GM19455 (cell line): Measurements from ENCODE around the gene KANK2.
A peak's percentile ranks its signal among the peaks of the same experiment; 100 is the strongest.

ENCODE experiments used
- ATAC-seq: cut with Tn5 transposase; IDR thresholded peaks from one replicate; pipeline ENCODE4 v1.9.1; 2021; ENCODE audit not compliant: unreplicated experiment

The KANK2 gene

DNA sequence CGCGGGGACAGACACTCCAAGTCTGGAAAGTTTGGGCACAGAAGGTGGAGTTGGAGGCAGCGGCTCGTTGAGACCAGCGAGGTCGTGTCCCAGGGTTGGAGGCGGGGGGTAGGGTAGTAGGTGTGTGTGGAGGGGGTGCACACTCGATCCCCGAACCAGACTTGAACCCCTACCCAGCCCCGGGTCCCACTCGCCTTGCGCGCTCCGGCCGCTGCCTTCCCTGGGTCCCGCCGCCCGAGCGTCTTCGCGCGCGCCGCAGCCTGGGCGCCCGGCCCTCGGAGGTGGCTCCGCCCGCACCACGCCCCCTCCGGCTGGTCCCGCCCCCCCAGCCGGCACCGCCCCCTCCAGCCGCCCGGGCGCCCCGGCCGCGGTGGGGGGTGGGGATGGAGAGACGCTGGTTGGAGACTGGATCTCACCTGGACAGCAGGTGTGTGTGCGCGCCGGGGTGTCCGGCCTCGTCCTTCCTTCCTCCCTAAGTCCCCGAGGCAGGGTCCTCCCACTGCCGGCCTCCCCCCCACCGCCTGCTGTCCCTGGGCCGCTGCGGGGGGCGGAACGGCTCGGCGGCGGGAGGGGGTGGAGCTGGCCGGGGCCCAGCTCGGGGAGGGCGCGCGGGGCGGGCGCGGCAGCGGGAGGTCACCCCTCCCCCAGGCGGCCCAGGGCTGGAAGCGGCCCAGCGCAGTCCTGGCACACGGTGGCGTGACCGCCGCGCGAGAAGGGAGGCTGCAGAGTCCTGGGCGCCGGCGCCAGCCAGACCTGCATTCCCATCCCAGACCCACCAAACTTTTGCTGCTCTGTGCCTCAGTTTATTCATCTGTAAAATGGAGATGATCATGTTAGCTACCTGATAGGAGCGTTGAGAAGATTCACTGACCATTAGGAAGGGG lies at the start of gene KANK2:
TSS of gene KANK2 (minus strand) at position 255 of the 884 bp plus-strand sequence. CDS start 3,034 bp downstream, outside the sequence.
- ATAC-seq, result peak; percentile 74

GRCh38 chr19:11246941-11247340 lies 49.6 kb upstream of the KANK2 start:
- no peak for ATAC-seq

DNA sequence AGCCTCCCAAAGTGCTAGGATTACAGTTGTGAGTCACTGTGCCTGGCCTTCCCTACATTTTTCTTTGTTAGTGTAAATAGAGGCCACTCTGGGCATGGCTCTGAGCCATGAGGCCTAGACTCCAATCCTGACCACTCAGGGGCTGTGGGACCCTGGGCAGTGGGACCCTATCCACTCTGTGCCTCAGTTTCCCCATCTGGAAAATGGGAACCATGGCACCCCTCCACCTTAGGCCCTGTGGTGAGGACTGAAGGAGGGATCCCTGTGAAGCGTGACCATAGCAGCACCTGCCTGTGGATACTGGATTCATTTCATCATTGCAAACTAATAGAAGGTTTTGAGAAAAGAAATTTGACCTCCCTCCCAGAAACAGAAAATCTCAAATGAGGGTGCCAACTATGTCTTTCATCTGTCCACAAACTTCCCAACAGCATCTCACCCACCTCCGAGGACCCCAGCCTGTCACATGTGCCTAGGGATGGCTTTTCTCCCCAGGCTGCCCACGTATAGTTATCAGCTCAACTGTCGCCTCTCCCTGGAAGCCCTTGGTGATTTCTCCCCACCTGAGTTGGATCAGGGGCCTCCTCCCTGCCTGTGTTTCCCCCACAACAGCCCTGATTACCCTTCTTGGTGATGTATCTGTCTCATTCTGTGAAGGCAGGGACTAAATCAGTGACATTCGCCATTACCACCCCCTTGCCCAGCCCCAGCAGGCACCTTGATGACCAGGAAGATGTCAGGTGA lies 47.7 kb upstream of the KANK2 start:
- no peak for ATAC-seq

DNA sequence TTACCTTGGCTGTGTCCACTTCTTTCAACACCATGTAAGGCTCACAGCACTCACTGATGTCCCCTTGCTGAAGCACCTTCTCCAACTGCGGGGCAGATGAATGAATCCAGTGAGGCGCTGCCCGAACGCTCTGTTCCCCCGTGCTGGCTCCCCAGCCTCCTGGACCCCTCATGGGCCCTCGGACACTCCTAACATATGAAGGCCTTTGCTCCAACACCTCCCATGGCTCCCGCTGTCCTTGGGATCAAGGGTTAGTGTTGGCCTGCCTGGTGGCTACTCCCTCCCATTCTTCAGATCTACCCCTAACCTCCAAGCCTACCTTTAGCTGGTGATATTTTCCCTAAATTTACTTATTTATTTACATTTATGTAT lies 46.4 kb upstream of the KANK2 start:
- no peak for ATAC-seq

DNA sequence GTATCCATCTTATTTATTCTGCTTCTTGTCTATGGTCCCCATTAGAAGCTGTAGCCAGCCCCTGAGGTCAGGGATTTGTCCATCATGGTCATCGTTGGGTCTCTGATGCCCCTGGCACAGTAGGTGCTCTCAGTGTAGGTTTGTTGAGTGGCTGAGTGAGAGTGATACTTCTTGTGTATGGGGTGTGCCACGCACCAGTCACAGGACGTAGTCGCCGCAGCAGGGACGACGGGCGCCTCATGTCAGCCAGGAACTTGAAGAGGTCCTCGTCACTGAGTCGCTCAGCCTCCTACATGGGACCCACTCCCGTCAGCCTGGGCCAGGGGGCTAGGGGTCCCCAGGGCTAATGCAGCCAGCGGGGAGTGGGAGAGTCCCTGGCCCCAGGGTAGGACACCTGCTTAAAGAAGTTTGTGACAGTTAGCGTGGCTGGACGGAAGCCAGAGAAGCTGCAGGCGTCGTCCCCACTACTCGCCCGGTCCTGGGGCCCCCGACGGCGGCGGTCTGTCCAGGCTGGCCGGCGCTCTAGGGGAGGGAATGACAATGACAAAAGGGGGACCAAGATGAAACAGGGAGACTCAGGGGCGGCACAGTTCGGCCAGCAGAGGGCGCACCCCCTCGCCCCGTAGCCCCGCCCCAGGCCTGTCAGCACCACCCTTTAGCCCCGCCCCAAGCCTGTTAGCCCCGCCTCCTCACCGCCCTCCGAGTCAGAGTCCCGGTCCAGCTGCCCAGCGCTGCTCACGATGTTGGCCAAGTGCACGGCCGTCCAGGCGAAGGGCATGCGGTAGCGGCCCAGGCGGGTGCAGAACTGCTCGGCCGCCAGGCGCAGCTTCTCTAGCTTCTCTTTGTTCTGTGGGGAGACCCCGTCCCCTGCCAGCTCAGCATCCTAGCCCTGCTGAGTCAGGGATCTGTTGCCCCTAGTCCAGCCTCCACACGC lies 45.8 kb upstream of the KANK2 start:
- ATAC-seq, result no peak

DNA sequence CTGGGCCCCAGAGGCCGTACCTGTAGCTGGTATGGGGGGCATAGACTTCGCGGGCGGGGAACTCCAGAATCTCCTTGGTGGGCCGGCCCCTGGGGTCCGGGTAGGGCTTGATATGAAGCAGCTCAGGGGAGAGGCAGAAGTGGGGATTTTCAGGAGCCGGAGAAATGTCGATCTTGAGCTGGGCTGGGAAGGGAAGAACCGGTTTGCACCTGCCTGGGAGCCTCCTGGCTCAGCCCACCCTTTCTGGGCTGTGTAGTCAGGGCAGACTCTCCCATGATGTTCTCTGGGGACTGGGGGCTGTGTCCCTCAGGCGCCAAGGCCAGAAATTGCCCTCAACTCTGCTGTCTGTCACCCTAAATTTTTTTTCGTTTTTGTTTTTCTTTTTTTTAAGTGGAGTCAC lies 44.7 kb upstream of the KANK2 start:
- no peak for ATAC-seq

GRCh38 chr19:11240008-11240444 lies 42.7 kb upstream of the KANK2 start:
- ATAC-seq, result no peak

- ATAC-seq, result no peak
Measured at GRCh38 chr19:11239377-11240000, 42.1 kb upstream of the KANK2 start, which contains the start of gene ANGPTL8. Gene ANGPTL8 (plus strand): TSS chr19:11239619. CDS start chr19:11239638, 19 bp downstream.

GRCh38 chr19:11238781-11239376 lies 41.5 kb upstream of the KANK2 start:
- no peak for ATAC-seq

DNA sequence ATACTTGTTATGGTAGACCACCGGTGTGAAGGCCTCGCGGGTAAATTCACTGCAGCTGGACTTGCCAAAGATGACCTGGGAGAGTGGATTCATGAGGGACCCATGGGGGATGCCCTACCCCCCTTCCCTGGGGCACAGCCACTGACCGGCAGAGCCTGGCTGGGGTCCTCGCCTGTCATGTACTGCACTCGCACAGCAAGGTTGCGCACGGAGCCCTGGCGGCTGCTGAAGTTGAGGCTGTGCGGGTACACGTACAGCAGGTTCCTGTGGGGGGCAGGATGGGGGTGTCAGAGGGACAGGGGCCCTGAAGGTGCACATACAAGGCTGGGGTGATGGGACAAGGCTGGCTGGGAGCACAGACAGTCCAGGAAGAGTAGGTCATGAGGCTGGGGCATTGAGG lies 40.7 kb upstream of the KANK2 start:
- no peak for ATAC-seq

- no peak for ATAC-seq
Measured at GRCh38 chr19:11237321-11237720, 40.0 kb upstream of the KANK2 start.

DNA sequence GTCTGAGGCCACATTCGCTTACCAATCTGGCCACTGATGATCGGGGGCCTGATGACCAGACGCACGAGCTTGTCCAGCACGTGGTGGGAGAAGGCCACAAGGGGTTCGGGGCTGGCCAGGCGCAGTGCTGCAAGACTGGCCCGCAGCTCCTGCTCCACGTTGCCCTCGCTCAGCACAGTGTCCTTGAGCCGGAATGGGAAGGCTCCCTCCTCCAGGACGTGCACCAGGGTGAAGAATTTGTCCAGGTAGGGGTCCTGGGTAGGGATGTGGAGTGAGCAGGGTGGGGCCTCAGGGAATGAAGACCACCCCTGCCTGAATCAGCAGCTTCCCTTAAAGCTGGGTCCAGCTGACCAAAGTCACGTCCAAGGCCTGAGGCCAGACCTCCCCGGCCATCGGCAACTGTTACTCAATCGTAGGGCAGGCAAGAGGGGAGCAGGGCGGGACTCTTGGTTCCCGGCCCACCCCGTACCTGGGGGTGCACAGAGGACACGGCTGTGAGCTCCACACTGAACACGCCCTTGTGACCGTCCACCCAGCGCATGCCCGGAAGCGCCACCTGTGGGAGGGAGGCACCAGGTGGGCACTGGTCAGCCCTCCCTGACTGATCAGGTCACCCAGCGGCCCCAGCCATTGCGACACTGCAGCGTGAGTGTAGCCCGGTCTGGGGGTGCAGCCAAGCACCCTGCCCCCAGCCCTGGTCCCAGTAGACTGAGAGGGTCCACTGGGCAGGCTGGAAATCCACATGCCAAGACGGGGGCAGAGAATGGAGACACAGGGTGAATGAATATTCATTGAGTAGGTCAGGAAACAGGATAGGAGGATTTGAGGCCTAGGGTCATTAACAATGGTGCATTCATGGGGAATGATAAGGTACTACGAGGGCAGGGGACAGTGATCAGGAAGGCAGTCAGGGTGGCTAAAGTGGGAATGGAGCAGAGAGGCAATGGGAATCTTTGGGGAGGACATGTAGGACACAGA lies 39.3 kb upstream of the KANK2 start:
- ATAC-seq, result no peak

DNA sequence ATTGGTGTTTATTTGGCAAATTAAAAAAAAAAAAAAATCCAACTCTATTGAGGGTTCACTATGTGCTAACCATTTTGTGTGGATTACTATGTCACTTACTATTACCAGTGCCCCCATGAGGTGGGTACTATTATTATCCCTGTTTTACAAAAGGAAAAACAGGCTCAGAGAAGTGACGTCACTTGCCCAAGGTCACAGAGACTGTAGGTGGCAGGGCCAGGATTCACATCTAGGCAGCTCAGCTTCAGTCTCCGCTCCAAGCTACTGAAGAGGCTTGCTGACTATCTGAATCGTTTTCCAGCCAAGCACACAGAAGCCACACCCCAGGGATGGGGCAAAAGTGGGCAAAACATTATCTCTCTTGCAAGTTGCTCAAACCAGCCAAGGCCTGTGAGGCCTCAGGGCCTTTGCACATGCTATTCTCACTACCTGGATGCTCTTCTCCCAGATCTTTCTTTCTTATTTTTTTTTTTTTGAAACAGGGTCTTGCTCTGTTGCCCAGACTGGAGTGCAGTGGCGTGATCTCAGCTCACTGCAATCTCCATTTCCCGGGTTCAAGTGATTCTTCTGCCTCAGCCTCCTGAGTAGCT lies 37.2 kb upstream of the KANK2 start:
- ATAC-seq, result no peak

- ATAC-seq, result no peak
Measured at GRCh38 chr19:11233073-11233472, 35.7 kb upstream of the KANK2 start.

DNA sequence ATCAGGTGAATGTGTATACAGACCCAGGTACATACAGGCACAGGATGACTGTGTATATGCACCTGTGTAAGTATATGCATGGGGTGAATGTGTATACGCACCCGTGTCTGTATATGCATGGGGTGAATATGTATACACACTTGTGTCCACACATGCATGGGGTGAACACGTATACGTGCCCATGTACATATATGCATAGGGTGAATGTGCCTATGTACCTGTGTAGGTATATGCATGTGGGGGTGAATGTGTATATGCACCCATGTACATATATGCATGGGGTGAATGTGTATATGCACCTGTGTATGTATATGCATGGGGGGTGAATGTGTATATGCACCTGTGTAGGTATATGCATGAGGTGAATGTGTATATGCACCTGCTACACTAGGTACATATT lies 35.2 kb upstream of the KANK2 start:
- no peak for ATAC-seq

- ATAC-seq, result no peak
Measured at GRCh38 chr19:11230621-11231386, 33.5 kb upstream of the KANK2 start.

DNA sequence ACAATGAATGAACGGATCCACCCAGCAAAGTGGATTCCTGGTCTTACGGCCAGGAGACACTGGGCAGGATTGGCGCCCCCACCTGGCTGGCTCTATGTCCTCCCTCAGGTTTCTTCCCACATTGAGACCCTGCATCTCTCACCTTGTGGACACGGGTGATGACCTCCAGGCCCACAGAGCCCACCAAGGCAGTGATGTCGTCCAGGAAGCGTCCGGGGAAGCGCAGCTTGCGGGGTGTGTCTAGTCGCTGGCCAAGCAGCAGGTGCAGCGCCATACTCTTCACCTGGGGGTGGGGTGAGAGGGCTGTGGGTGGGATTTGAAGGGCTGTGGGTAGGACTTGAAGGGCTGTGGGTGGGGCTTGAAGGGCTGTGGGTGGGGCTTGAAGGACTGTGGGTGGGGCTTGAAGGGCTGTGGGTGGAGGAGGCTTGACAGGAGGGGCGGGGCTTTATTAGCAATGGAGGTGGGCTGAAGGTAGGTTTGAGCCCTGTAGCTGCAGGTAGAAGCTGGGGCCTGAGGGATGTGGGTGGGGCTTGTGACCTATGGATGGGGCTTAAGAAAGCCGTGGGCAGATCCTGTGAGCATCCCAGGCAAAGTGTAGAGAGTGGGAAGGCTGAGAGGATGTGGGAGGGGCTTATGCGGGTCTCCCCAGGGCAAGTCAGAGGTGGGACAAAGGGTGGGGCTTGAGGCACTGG lies 30.0 kb upstream of the KANK2 start:
- ATAC-seq, result no peak
